NCI-H345 treated with DMSO at 0.1 percent for 48 hours (cell line): ENCODE data around the gene TP53TG3F.
"Not testable (repeated sequence)": the region's sequence is repeated elsewhere in the genome, so short reads cannot be mapped to it uniquely, and the experiment has no call there.

Source experiments
- DNase-seq: peaks from one replicate; lab custom pipeline; 2025; ENCODE audit not compliant: unreplicated experiment; lab: John Stamatoyannopoulos, UW

Gene TP53TG3F

GRCh38 chr16:33459312-33459711 is at the start of gene TP53TG3F:
TP53TG3F (plus strand) TSS chr16:33459612; CDS start chr16:33459680, 68 bp downstream.
- not testable (repeated sequence) for DNase-seq

DNA sequence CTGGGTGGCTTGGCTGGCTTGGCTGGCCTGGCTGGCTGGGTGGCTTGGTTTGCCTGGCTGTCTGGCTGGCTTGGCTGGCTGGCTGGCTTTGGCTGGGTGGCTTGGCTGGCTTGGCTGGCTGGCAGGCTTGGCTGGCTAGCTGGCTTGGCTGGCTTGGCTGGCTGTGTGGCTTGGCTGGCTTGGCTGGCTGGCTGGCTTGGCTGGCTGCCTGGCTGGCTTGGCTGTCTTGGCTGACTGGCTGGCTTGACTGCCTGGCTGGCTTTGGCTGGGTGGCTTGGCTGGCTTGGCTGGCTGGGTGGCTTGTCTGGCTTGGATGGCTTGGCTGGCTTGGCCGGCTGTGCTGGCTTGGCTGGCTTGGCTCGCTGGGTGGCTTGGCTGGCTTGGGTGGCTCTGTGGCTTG is 32.2 kb downstream of the TP53TG3F start:
- DNase-seq = not testable (repeated sequence)

DNA sequence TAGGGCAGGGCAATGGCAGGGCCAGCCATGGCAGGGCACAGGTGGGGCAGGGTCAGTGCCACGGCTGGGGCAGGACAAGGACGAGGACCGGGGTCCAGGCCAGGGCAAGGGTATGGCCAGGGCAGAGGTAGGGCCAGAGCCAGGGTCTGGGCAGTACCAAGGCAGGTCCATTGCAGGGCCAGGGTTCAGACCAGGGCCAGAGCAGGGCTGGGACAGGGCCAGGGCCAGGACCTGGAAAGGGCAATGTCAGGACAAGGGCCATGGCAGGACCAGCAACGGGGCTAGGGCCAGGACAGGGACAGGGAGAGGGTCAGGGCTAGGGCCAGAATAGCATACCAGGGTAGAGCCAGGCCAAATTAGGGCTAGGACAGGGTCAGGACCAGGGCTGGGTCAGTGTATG is 47.8 kb downstream of the TP53TG3F start:
- DNase-seq = not testable (repeated sequence)

GRCh38 chr16:33509070-33509469 is 49.7 kb downstream of the TP53TG3F start:
- DNase-seq = not testable (repeated sequence)

GRCh38 chr16:33509906-33510305 is 50.5 kb downstream of the TP53TG3F start:
- not testable (repeated sequence) for DNase-seq
